Activated naive CD8-positive, alpha-beta T cell treated with anti-CD3 and anti-CD28 coated beads for 36 hours (primary cell): ENCODE results near the gene TTLL7. TPM values are rescaled to one million over a fixed set of nuclear protein-coding genes. Genes with fewer than 3 reads are reported as not detected.

Experiments
- DNase-seq: peaks from one replicate; pipeline ENCODE4 v3.0.0; 2021
- H3K27ac Mint-ChIP-seq: one replicate; pipeline ENCODE4 v1.8.0; 2022; ENCODE audit warnings: mild to moderate bottlenecking, moderate library complexity, mixed read lengths
- H3K27me3 Mint-ChIP-seq: one replicate; pipeline ENCODE4 v1.8.0; 2022; ENCODE audit warnings: mild to moderate bottlenecking, mixed read lengths
- H3K36me3 Mint-ChIP-seq: one replicate; pipeline ENCODE4 v1.8.0; 2021; ENCODE audit warnings: mild to moderate bottlenecking, mixed read lengths
- H3K4me1 Mint-ChIP-seq: one replicate; pipeline ENCODE4 v1.8.0; 2021; ENCODE audit warnings: mixed read lengths
- H3K4me3 Mint-ChIP-seq: one replicate; pipeline ENCODE4 v1.8.0; 2022; ENCODE audit warnings: mild to moderate bottlenecking, moderate library complexity, mixed read lengths
- H3K9me3 Mint-ChIP-seq: one replicate; pipeline ENCODE4 v1.8.0; 2022; ENCODE audit warnings: mixed read lengths
- total RNA-seq, 2 experiments: library from RNA; stranded (reverse); gene quantifications; one replicate each; pipeline ENCODE4 v1.2.3, GENCODE V29; 2021

Gene TTLL7
- total RNA-seq, 2 experiments from 2014 or later = 0.36 to 2.7 TPM

DNA sequence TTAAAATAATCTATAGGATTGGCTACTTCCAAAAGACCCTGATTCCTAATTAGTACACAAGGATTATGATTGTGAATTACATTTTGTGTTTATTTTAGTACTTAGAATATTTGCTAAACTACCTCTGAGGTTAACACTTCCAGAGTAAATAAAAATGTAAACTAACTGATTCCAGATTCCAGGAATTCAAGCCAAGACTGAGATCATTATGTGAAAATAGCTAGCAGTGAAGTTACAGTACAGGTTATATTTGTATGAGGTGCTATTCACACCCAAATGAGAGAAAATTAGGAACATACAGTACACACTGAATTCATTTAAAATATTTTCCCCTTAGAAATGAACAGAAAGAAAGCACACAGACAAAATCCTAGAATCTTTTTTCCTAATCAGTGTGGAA is 28.8 kb downstream of the TTLL7 start:
- no peak for DNase-seq
- no peaks in the 10 kb centered on the region for H3K4me1 Mint-ChIP-seq
- H3K9me3 Mint-ChIP-seq = no peaks in the 10 kb centered on the region
- H3K27ac Mint-ChIP-seq = no peak overlapping the region
- peaks cover 10% of the 10 kb centered on the region for H3K27me3 Mint-ChIP-seq
- H3K4me3 Mint-ChIP-seq = no peak overlapping the region
- H3K36me3 Mint-ChIP-seq = no peaks in the 10 kb centered on the region

DNA sequence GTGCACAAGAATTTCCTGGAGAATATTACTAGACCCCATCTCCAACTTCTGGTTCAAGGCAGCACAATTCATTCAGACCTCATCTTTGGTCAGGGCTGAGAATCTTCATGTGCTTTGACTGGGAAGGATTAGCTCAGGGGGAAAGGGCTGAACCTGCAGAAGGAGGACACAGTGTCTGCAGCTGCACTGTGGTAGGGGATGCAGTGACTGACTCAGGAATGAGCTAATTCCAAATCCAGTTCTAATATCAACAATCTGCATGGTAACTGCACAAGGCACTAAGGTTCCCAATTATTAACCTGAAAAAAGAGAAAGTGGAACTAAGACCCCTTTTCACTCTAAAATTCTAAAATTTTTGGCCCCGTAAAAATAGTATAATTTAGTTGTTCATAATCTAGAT is 31.6 kb downstream of the TTLL7 start:
- H3K9me3 Mint-ChIP-seq = no peaks in the 10 kb centered on the region
- DNase-seq = no peak
- H3K36me3 Mint-ChIP-seq = no peaks in the 10 kb centered on the region
- H3K27me3 Mint-ChIP-seq = peaks cover 13% of the 10 kb centered on the region
- H3K4me1 Mint-ChIP-seq = no peaks in the 10 kb centered on the region
- no peak overlapping the region for H3K27ac Mint-ChIP-seq
- H3K4me3 Mint-ChIP-seq = no peak overlapping the region

DNA sequence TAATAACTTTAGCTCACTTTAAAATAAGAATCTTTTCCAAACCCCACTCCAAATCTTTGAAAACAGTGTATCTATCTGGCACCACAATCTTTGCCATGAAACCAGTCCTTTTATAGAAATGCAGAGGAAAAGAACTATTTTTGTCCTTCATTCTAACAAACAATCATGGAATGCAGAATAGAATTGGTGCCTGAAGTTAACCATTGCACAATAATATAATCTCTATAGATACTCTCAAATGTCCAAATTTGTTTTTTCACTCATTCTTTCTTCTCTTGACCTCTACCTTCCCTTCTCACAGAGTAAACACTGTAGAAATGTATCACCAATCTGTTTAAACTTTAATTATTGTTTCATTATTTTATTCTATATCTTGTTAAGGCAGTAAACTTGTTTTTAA is 34.8 kb downstream of the TTLL7 start:
- H3K27me3 Mint-ChIP-seq = peaks cover 13% of the 10 kb centered on the region
- no peaks in the 10 kb centered on the region for H3K4me1 Mint-ChIP-seq
- no peaks in the 10 kb centered on the region for H3K9me3 Mint-ChIP-seq
- H3K4me3 Mint-ChIP-seq = no peak overlapping the region
- no peak for DNase-seq
- no peaks in the 10 kb centered on the region for H3K36me3 Mint-ChIP-seq
- no peak overlapping the region for H3K27ac Mint-ChIP-seq

DNA sequence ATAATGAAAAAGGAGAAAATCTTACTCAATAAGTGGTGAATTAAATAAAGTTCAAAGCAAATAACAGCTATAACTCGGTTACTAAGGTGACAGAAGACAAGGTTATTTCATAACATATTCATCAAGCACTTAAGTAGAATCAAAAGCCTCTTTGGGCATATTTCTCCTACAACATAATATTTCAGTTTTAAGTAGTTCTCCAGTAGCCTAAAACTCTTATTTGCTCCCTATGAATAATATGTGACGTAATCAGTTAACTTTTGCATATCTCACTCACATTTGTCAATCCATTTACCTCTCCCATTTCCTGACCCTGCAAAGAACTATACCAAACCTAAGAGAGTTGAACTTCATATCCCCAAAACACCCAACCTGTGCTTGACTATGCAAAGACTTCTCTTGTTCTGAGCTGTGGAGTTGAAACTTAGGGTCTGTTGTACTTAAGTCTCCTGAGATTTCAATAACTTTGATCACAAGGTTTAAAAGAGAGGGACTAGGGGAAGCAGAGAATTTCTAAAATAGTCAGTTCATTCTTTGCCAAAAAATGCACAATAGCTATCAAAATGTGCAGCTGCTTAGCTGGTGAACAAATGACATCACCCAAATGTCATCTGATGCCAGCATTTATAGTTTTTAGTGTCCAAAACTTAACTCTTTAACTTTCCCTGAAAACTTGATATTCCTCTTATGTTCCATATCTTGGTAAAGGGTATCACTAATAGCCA is 37.2 kb downstream of the TTLL7 start:
- peaks cover 12% of the 10 kb centered on the region for H3K27me3 Mint-ChIP-seq
- no peaks in the 10 kb centered on the region for H3K36me3 Mint-ChIP-seq
- no peaks in the 10 kb centered on the region for H3K9me3 Mint-ChIP-seq
- H3K4me3 Mint-ChIP-seq = no peak overlapping the region
- no peak overlapping the region for H3K27ac Mint-ChIP-seq
- H3K4me1 Mint-ChIP-seq = no peaks in the 10 kb centered on the region
- no peak for DNase-seq

- H3K27me3 Mint-ChIP-seq = peaks cover 8% of the 10 kb centered on the region
Observed at GRCh38 chr1:83960669-83961277, 38.2 kb downstream of the TTLL7 start.

GRCh38 chr1:83959824-83960498 is 39.0 kb downstream of the TTLL7 start:
- DNase-seq = no peak
- no peaks in the 10 kb centered on the region for H3K9me3 Mint-ChIP-seq

More at GRCh38 chr1:83960669-83961277, 38.2 kb downstream of the TTLL7 start:
- no peaks in the 10 kb centered on the region for H3K36me3 Mint-ChIP-seq
- H3K9me3 Mint-ChIP-seq = no peaks in the 10 kb centered on the region
- H3K4me3 Mint-ChIP-seq = no peak overlapping the region
- H3K27ac Mint-ChIP-seq = no peak overlapping the region
- no peak for DNase-seq
- H3K4me1 Mint-ChIP-seq = no peaks in the 10 kb centered on the region

GRCh38 chr1:83958704-83959103 is 40.2 kb downstream of the TTLL7 start:
- Mint-ChIP-seq H3K27me3 (peaks cover 5% of the 10 kb centered on the region), H3K4me3 (no peak overlapping the region), H3K36me3 (no peaks in the 10 kb centered on the region)

More at GRCh38 chr1:83959824-83960498, 39.0 kb downstream of the TTLL7 start:
- Mint-ChIP-seq H3K27me3 (peaks cover 8% of the 10 kb centered on the region), H3K27ac (no peak overlapping the region), H3K4me1 (no peaks in the 10 kb centered on the region), H3K36me3 (no peaks in the 10 kb centered on the region), H3K4me3 (no peak overlapping the region)

GRCh38 chr1:83954166-83954823 is 44.6 kb downstream of the TTLL7 start:
- Mint-ChIP-seq H3K27me3 (peaks cover 9% of the 10 kb centered on the region), H3K36me3 (no peaks in the 10 kb centered on the region), H3K4me3 (no peak overlapping the region), H3K27ac (no peak overlapping the region), H3K9me3 (no peaks in the 10 kb centered on the region), H3K4me1 (no peaks in the 10 kb centered on the region)
- no peak for DNase-seq

More at GRCh38 chr1:83958704-83959103, 40.2 kb downstream of the TTLL7 start:
- no peak for DNase-seq
- no peaks in the 10 kb centered on the region for H3K4me1 Mint-ChIP-seq
- H3K9me3 Mint-ChIP-seq = no peaks in the 10 kb centered on the region
- H3K27ac Mint-ChIP-seq = no peak overlapping the region

GRCh38 chr1:83950106-83950661 is 48.7 kb downstream of the TTLL7 start:
- no peaks in the 10 kb centered on the region for H3K9me3 Mint-ChIP-seq
- no peaks in the 10 kb centered on the region for H3K36me3 Mint-ChIP-seq
- H3K4me3 Mint-ChIP-seq = no peak overlapping the region
- no peaks in the 10 kb centered on the region for H3K4me1 Mint-ChIP-seq
- no peak overlapping the region for H3K27ac Mint-ChIP-seq
- DNase-seq = no peak
- peaks cover 6% of the 10 kb centered on the region for H3K27me3 Mint-ChIP-seq

- no peak for DNase-seq
- Mint-ChIP-seq H3K27ac (no peak overlapping the region), H3K4me1 (no peaks in the 10 kb centered on the region), H3K27me3 (no peaks in the 10 kb centered on the region), H3K36me3 (peaks cover 4% of the 10 kb centered on the region), H3K9me3 (peaks cover 9% of the 10 kb centered on the region), H3K4me3 (no peak overlapping the region)
Observed at GRCh38 chr1:83942914-83943313, 56.0 kb downstream of the TTLL7 start.

GRCh38 chr1:83934550-83934949 is 64.4 kb downstream of the TTLL7 start:
- H3K27ac Mint-ChIP-seq = no peak overlapping the region

GRCh38 chr1:83932693-83933092 is 66.2 kb downstream of the TTLL7 start:
- Mint-ChIP-seq H3K36me3 (no peaks in the 10 kb centered on the region), H3K9me3 (no peaks in the 10 kb centered on the region), H3K27me3 (peaks cover 10% of the 10 kb centered on the region), H3K4me1 (no peaks in the 10 kb centered on the region), H3K4me3 (no peak overlapping the region), H3K27ac (no peak overlapping the region)
- DNase-seq = no peak

More at GRCh38 chr1:83934550-83934949, 64.4 kb downstream of the TTLL7 start:
- H3K4me1 Mint-ChIP-seq = no peaks in the 10 kb centered on the region
- no peak overlapping the region for H3K4me3 Mint-ChIP-seq
- no peaks in the 10 kb centered on the region for H3K36me3 Mint-ChIP-seq
- DNase-seq = no peak
- peaks cover 6% of the 10 kb centered on the region for H3K27me3 Mint-ChIP-seq
- no peaks in the 10 kb centered on the region for H3K9me3 Mint-ChIP-seq

DNA sequence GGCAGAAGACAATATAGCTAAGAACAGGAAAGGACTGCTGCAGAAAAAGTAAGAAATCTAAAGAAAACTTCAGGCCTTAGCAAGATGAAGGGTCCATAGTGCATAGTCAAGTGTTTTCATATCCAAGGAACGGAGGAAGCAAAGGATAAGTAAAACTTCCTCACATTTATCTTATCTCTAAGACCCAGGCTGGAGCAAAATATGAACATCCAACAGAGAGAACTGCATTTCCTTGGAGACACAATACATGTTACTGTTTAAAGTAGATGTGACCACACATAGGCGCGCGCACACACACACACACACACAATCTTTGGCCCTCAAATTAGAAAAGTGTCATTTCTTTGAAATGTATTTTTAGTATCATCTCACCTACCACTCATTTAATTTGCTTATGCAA is 66.7 kb downstream of the TTLL7 start:
- DNase-seq = no peak

GRCh38 chr1:83931658-83932253 is 67.2 kb downstream of the TTLL7 start:
- H3K36me3 Mint-ChIP-seq = no peaks in the 10 kb centered on the region
- no peaks in the 10 kb centered on the region for H3K9me3 Mint-ChIP-seq
- peaks cover 15% of the 10 kb centered on the region for H3K27me3 Mint-ChIP-seq
- H3K4me3 Mint-ChIP-seq = no peak overlapping the region
- no peaks in the 10 kb centered on the region for H3K4me1 Mint-ChIP-seq
- H3K27ac Mint-ChIP-seq = no peak overlapping the region
- DNase-seq = no peak

More for the DNA sequence above, 66.7 kb downstream of the TTLL7 start:
- H3K4me3 Mint-ChIP-seq = no peak overlapping the region
- H3K4me1 Mint-ChIP-seq = no peaks in the 10 kb centered on the region
- no peaks in the 10 kb centered on the region for H3K9me3 Mint-ChIP-seq
- H3K27me3 Mint-ChIP-seq = peaks cover 11% of the 10 kb centered on the region
- no peak overlapping the region for H3K27ac Mint-ChIP-seq
- H3K36me3 Mint-ChIP-seq = no peaks in the 10 kb centered on the region
